GM23248 (cell line): ENCODE measurements around the gene ELAVL4.

ENCODE experiments used
- EZH2 ChIP-seq: fragments of 200-600 bp; sonication (generic); IDR thresholded peaks from 2 replicates; pipeline ENCODE4 v1.6.1; 2018; ENCODE audit warnings: antibody characterized with exemption, mild to moderate bottlenecking; ENCODE audit not compliant: insufficient read depth, poor library complexity, severe bottlenecking
- EZH2phosphoT487 ChIP-seq: fragments of 200-600 bp; sonication (generic); IDR thresholded peaks from 2 replicates; pipeline ENCODE4 v1.6.1; 2018; ENCODE audit warnings: antibody characterized with exemption, moderate library complexity, mild to moderate bottlenecking, low read depth; ENCODE audit not compliant: insufficient read depth

- no peak for TF ChIP-seq EZH2
- TF ChIP-seq EZH2phosphoT487 = no peak
Measured at GRCh38 chr1:50155541-50155940, 46.8 kb downstream of the ELAVL4 start.
